Natural killer cell (primary cell): Measurements from ENCODE around the gene ZMAT2. TPM values are rescaled to one million over a fixed set of nuclear protein-coding genes. Genes with fewer than 3 reads are reported as not detected.

ENCODE experiments used
- ATAC-seq, 3 donors: fragments of 150-1000 bp in 2 of 3; fragments of 200-7000 bp in 1 of 3; cut with Tn5 transposase; 1 replicate in 1 of 3; 2 replicates in 2 of 3; pipeline ENCODE4 v1.10.0; 2021; ENCODE audit warnings: mild to moderate bottlenecking in 2 of 3, moderate library complexity in 2 of 3
- DNase-seq, 2 donors: peaks; one replicate each; pipeline versions ENCODE4 v3.0.0 to v3.0.0-alpha.2; 2013 to 2021; ENCODE audit warnings: mixed read lengths in 1 of 2
- H3K27ac ChIP-seq: one replicate; pipeline ENCODE4 v1.5.1; 2013; ENCODE audit warnings: mild to moderate bottlenecking, low read length
- H3K27me3 ChIP-seq: one replicate; pipeline ENCODE4 v1.6.1; 2013; ENCODE audit warnings: low read length; ENCODE audit not compliant: control insufficient read depth, insufficient read depth
- H3K36me3 ChIP-seq: one replicate; pipeline ENCODE4 v1.6.1; 2013; ENCODE audit warnings: low read length; ENCODE audit not compliant: control insufficient read depth, insufficient read depth
- H3K4me1 ChIP-seq: one replicate; pipeline ENCODE4 v1.6.1; 2013; ENCODE audit warnings: low read length; ENCODE audit not compliant: control insufficient read depth, insufficient read depth
- H3K4me3 ChIP-seq: one replicate; pipeline ENCODE4 v1.5.1; 2013; ENCODE audit warnings: low read length
- H3K9me3 ChIP-seq: one replicate; pipeline ENCODE4 v1.6.1; 2013; ENCODE audit warnings: low read length; ENCODE audit not compliant: control insufficient read depth, insufficient read depth
- H3K27ac Mint-ChIP-seq, 2 donors: one replicate each; pipeline ENCODE4 v1.8.0; 2022; ENCODE audit warnings: mild to moderate bottlenecking in 2 of 2, mixed read lengths in 2 of 2, moderate library complexity in 1 of 2
- H3K27me3 Mint-ChIP-seq, 2 donors: one replicate each; pipeline ENCODE4 v1.8.0; 2022; ENCODE audit warnings: low read depth in 2 of 2, mixed read lengths in 2 of 2
- H3K36me3 Mint-ChIP-seq: one replicate; pipeline ENCODE4 v1.8.0; 2022; ENCODE audit warnings: mixed read lengths
- H3K4me1 Mint-ChIP-seq, 2 donors: one replicate each; pipeline ENCODE4 v1.8.0; 2022; ENCODE audit warnings: mixed read lengths in 2 of 2
- H3K4me3 Mint-ChIP-seq: one replicate; pipeline ENCODE4 v1.8.0; 2022; ENCODE audit warnings: mild to moderate bottlenecking, moderate library complexity, mixed read lengths
- H3K9me3 Mint-ChIP-seq, 2 donors: one replicate each; pipeline ENCODE4 v1.8.0; 2022; ENCODE audit warnings: mixed read lengths in 2 of 2
- CTCF ChIP-seq: fragments of 200-600 bp; IDR thresholded peaks from one replicate; pipeline ENCODE4 v1.8.0; 2022; ENCODE audit warnings: antibody characterized with exemption
- whole genome bisulfite sequencing: methylation state at CpG from one replicate; pipeline ENCODE4 v1.1.7; 2013; ENCODE audit warnings: missing lambda C conversion rate; ENCODE audit not compliant: insufficient coverage; 5-methylcytosine and 5-hydroxymethylcytosine counted together
- intact Hi-C: fragments of 100-400 bp; cut with micrococcal nuclease; formaldehyde crosslinking; loops from one replicate; pipeline ENCODE4 v1.14.2; 2022
- total RNA-seq, 4 donors: library from RNA; stranded (reverse); fragments of 120-200 nt in 1 of 4; gene quantifications; one replicate each; pipeline versions ENCODE4 v1.2.3 to v1.2.4, GENCODE V29; 2013 to 2022

The ZMAT2 gene
- total RNA-seq, 3 donors from 2014 or later (not counting 1 experiment from before 2014, with no cell fraction given) = 47.0 to 50.4 (median 49.5) TPM

GRCh38 chr5:140674629-140675028 lies 25.6 kb upstream of the ZMAT2 start:
- Mint-ChIP-seq H3K9me3 (no peaks in the 10 kb centered on the region), H3K27me3 (no peaks in the 10 kb centered on the region), H3K27ac (peak overlapping the region in 1 of 2 donors; percentile 40), H3K4me1 (peaks cover 0 to 5% of the 10 kb centered on the region in 2 donors), H3K36me3 (peaks cover 7% of the 10 kb centered on the region), H3K4me3 (no peak overlapping the region)
- H3K27me3 ChIP-seq = no peaks in the 10 kb centered on the region
- H3K9me3 ChIP-seq = no peaks in the 10 kb centered on the region
- ATAC-seq (no peak), DNase-seq (no peak)
- intact Hi-C loops = no loop called here
- H3K27ac ChIP-seq = no peak overlapping the region
- H3K4me3 ChIP-seq = no peak overlapping the region
- H3K4me1 ChIP-seq = no peaks in the 10 kb centered on the region
- 93% methylated on average over 4 of the region's 4 CpGs for WGBS
- no peak for TF ChIP-seq CTCF
- H3K36me3 ChIP-seq = peaks cover 76% of the 10 kb centered on the region

GRCh38 chr5:140677947-140678346 lies 22.3 kb upstream of the ZMAT2 start:
- no peaks in the 10 kb centered on the region for H3K4me1 ChIP-seq
- H3K27me3 Mint-ChIP-seq = no peaks in the 10 kb centered on the region
- H3K36me3 Mint-ChIP-seq = peaks cover 7% of the 10 kb centered on the region
- no peaks in the 10 kb centered on the region for H3K9me3 ChIP-seq
- ATAC-seq = no peak
- H3K27ac ChIP-seq = no peak overlapping the region
- H3K36me3 ChIP-seq = peaks cover 79% of the 10 kb centered on the region
- no peak for DNase-seq
- intact Hi-C loops = no loop called here
- H3K27me3 ChIP-seq = no peaks in the 10 kb centered on the region
- no peak overlapping the region for H3K4me3 Mint-ChIP-seq
- TF ChIP-seq CTCF = no peak
- WGBS = 90% methylated on average over 3 of the region's 3 CpGs
- H3K4me1 Mint-ChIP-seq = no peaks in the 10 kb centered on the region
- no peak overlapping the region for H3K27ac Mint-ChIP-seq
- H3K4me3 ChIP-seq = no peak overlapping the region
- no peaks in the 10 kb centered on the region for H3K9me3 Mint-ChIP-seq

GRCh38 chr5:140678993-140679392 lies 21.3 kb upstream of the ZMAT2 start:
- no peaks in the 10 kb centered on the region for H3K27me3 Mint-ChIP-seq
- no peaks in the 10 kb centered on the region for H3K4me1 Mint-ChIP-seq
- DNase-seq (no peak), ATAC-seq (no peak)
- peaks cover 72% of the 10 kb centered on the region for H3K36me3 ChIP-seq
- H3K4me3 ChIP-seq = no peak overlapping the region
- intact Hi-C loops = no loop called here
- no peak overlapping the region for H3K27ac Mint-ChIP-seq
- no peak overlapping the region for H3K27ac ChIP-seq
- no peaks in the 10 kb centered on the region for H3K27me3 ChIP-seq
- no peaks in the 10 kb centered on the region for H3K9me3 ChIP-seq
- no peak for TF ChIP-seq CTCF
- H3K36me3 Mint-ChIP-seq = peaks cover 7% of the 10 kb centered on the region
- WGBS = over 99% methylated on average over 7 of the region's 7 CpGs
- no peak overlapping the region for H3K4me3 Mint-ChIP-seq
- no peaks in the 10 kb centered on the region for H3K9me3 Mint-ChIP-seq
- H3K4me1 ChIP-seq = no peaks in the 10 kb centered on the region

GRCh38 chr5:140690376-140690932 lies 9.8 kb upstream of the ZMAT2 start:
- Mint-ChIP-seq H3K27me3 (no peaks in the 10 kb centered on the region), H3K9me3 (no peaks in the 10 kb centered on the region), H3K27ac (peak overlapping the region; percentile 92 to 94), H3K4me1 (peaks cover 31 to 46% of the 10 kb centered on the region in 2 donors), H3K4me3 (peak overlapping the region; percentile 100), H3K36me3 (peaks cover 2% of the 10 kb centered on the region)
- H3K9me3 ChIP-seq = no peaks in the 10 kb centered on the region
- H3K36me3 ChIP-seq = peaks cover 27% of the 10 kb centered on the region
- TF ChIP-seq CTCF = no peak
- H3K4me3 ChIP-seq = peak overlapping the region; percentile 77
- 75% methylated on average over 7 of the region's 8 CpGs for WGBS
- no peaks in the 10 kb centered on the region for H3K27me3 ChIP-seq
- H3K27ac ChIP-seq = peak overlapping the region; percentile 64
- DNase-seq (no peak), ATAC-seq (no peak)
- intact Hi-C loops = loop anchor here (2.0 kb wide), 2 partner anchors 26 to 290 kb away; partner anchors contain the start of genes ANKHD1 and WDR55
- H3K4me1 ChIP-seq = peaks cover 16% of the 10 kb centered on the region
